Measurements from ENCODE around the gene TRIM46.
"Not testable (repeated sequence)": the region's sequence is repeated elsewhere in the genome, so short reads cannot be mapped to it uniquely, and the experiment has no call there.

- not testable (repeated sequence) for TF ChIP-seq CTCF (IDR thresholded peaks at IDR 0.05; ENCODE audit: low read length); EZH2 (optimal IDR thresholded peaks at IDR 0.05; ENCODE audit: low read depth, low read length); EZH2phosphoT487 (IDR thresholded peaks at IDR 0.05; ENCODE audit: low read length)
Measured at GRCh38 chr1:155168105-155168445, 5.6 kb upstream of the TRIM46 start.
